ENCODE results near the gene MGAT5.
"Not testable (repeated sequence)": the region's sequence is repeated elsewhere in the genome, so short reads cannot be mapped to it uniquely, and the experiment has no call there.

Gene MGAT5

GRCh38 chr2:134465228-134466105 lies 211.6 kb downstream of the MGAT5 start:
- TF ChIP-seq CTCF (conservative IDR thresholded peaks at IDR 0.05): no peak
- no peak for TF ChIP-seq ZFX (IDR thresholded peaks at IDR 0.05)
- no peak overlapping the region for H3K27ac ChIP-seq

GRCh38 chr2:134466141-134466540 lies 212.3 kb downstream of the MGAT5 start:
- H3K27ac ChIP-seq: no peak overlapping the region
- TF ChIP-seq CTCF (conservative IDR thresholded peaks at IDR 0.05) (peak; percentile 60), ZFX (IDR thresholded peaks at IDR 0.05) (no peak)

DNA sequence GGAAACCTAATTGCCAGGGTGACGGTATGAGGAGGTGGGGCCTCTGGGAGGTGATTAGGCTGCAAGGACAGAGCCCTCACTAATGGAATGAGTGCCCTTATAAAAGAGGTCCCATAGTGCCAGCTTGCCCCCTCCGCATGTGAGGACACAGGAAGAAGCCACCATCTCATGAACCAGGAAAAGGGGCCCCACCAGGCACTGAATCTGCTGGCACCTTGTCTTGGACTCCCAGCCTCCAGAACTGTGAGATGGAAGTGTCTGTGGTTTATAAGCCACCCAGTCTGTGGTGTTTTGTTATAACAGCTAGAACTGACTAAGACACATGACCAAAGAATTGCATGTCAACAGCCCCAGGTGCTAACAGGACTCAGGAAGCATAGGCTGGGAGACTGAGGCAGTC lies 214.3 kb downstream of the MGAT5 start:
- no peak for TF ChIP-seq ZFX (IDR thresholded peaks at IDR 0.05)
- no peak for TF ChIP-seq CTCF (conservative IDR thresholded peaks at IDR 0.05)
- H3K27ac ChIP-seq: no peak overlapping the region

DNA sequence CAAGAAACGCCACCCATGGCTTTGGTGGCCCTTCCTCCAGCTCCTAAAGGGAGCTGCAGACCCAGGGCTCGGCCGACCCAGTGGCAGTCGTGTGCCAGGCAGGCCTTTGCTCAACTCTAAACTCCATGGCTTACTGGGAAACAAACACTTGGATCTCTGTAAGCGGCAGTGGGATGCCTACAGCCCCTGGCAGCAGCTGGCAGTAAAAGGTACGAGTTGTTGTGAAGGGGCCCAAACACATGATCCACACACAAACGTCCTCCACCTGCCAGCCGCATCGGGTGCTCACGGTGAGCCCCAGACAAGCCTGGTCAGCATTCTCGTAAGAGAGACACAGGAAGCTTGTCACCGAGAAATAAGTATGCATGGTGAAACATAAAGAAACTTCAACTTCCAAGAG lies 214.9 kb downstream of the MGAT5 start:
- TF ChIP-seq ZFX (IDR thresholded peaks at IDR 0.05): no peak
- TF ChIP-seq CTCF (conservative IDR thresholded peaks at IDR 0.05): no peak
- H3K27ac ChIP-seq: no peak overlapping the region

DNA sequence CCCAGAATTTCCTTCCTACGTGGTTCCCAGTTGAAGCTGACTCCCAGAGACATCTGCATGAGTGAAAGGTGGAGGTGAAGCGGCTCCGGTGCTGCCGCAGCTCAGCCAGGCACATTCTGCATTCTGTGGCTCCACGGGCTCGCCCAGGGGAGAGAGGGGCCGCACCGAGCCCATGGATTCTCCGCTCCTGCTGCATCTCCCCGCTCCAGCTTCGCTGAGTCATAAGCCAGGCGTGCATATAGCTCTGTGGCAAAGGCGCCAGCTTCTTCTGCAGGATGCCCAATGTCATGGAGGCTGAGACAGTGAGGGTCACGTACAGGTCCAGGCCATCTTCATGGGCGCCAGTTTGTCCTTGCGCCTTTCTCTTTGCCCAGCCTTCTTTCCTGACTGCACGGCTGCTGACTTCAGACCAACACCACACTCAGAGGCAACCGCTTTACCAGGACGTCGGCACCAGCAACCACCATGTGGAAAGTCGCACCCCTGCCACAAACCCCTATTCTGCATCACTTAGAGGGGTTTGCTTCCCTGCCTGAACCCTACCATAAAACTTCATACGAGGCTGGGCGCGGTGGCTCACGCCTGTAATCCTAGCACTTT lies 215.7 kb downstream of the MGAT5 start:
- no peak overlapping the region for H3K27ac ChIP-seq
- TF ChIP-seq ZFX (IDR thresholded peaks at IDR 0.05) (no peak), CTCF (conservative IDR thresholded peaks at IDR 0.05) (no peak)

GRCh38 chr2:134470561-134471168 lies 216.8 kb downstream of the MGAT5 start:
- no peak overlapping the region for H3K27ac ChIP-seq
- TF ChIP-seq CTCF (conservative IDR thresholded peaks at IDR 0.05) (no peak), ZFX (IDR thresholded peaks at IDR 0.05) (no peak)

DNA sequence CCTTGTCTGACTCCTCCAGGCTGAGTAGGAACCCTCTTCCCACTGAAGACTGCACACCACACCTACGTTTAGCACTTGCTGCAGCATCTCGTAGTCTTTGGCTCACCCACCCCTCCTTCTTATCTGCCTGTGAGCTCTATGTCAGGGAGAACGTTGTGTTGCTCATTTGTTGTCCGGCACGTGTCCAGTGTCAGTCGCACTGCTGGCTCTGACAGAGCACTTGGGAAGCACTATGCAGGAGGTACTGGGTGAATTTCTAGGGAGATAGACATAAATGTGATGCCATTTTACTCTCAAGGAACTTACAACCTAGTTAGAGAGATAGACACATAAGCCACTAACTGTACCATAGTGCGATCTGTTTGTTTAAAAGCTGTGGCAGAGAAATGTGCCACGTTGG lies 223.1 kb downstream of the MGAT5 start:
- not testable (repeated sequence) for H3K27ac ChIP-seq
